Left ventricle myocardium superior (tissue), 1 donor: ENCODE data around the gene PRSS8. TPM values are rescaled to one million over a fixed set of nuclear protein-coding genes. Genes with fewer than 3 reads are reported as not detected.

Experiments
- ATAC-seq: fragments of 200-7000 bp; cut with Tn5 transposase; one replicate; pipeline ENCODE4 v1.9.1; 2020; ENCODE audit warnings: mild to moderate bottlenecking, moderate library complexity
- DNase-seq: peaks from one replicate; pipeline ENCODE4 v3.0.0-alpha.2; 2020
- intact Hi-C: fragments of 100-400 bp; cut with micrococcal nuclease; formaldehyde crosslinking; loops from one replicate; pipeline ENCODE4 v1.11.0; 2022
- total RNA-seq: library from RNA; stranded (reverse); fragmentation: NEBNext Ultra II Directional; extraction: Animal tissue kit (Norgen Biotek cat#: 25700); gene quantifications from one replicate; pipeline ENCODE4 v1.2.1, GENCODE V29; 2021
- donor health status: DM: no; HTN: yes; CAD: no; lungs with severe emphysema.

PRSS8 gene
- total RNA-seq, 1 donor from 2014 or later = not detected

GRCh38 chr16:31131416-31131815 is 4.1 kb downstream of the PRSS8 start:
- ATAC-seq = no peak
- no peak for DNase-seq
- intact Hi-C loops = no loop called here

- no peak for ATAC-seq
- intact Hi-C loops = no loop called here
- no peak for DNase-seq
These were observed 4.6 kb downstream of the PRSS8 start for GRCh38 chr16:31130899-31131298.

GRCh38 chr16:31130336-31130891 is 5.1 kb downstream of the PRSS8 start:
- ATAC-seq (no peak), DNase-seq (no peak)
- intact Hi-C loops = no loop called here

GRCh38 chr16:31129568-31130335 is 5.8 kb downstream of the PRSS8 start:
- peak; percentile 81 for DNase-seq
- intact Hi-C loops = no loop called here
- peak; percentile 37 for ATAC-seq

- no peak for DNase-seq
- peak; percentile 70 for ATAC-seq
- intact Hi-C loops = no loop called here
These were observed 6.6 kb downstream of the PRSS8 start for GRCh38 chr16:31128711-31129567.

- intact Hi-C loops = no loop called here
- ATAC-seq = no peak
- DNase-seq = no peak
These were observed 8.3 kb downstream of the PRSS8 start for GRCh38 chr16:31127182-31127581.

GRCh38 chr16:31125844-31126243 is 9.7 kb downstream of the PRSS8 start:
- intact Hi-C loops = no loop called here
- ATAC-seq (no peak), DNase-seq (no peak)

GRCh38 chr16:31120129-31120528 is 15.4 kb downstream of the PRSS8 start:
- ATAC-seq (no peak), DNase-seq (no peak)
- intact Hi-C loops = no loop called here

GRCh38 chr16:31118223-31119155 is 17.0 kb downstream of the PRSS8 start:
- DNase-seq (peak; percentile 26), ATAC-seq (peak; percentile 4)
- intact Hi-C loops = no loop called here

GRCh38 chr16:31117384-31118222 is 17.9 kb downstream of the PRSS8 start, which contains the start of gene KAT8:
KAT8 (plus strand) TSS chr16:31117664; CDS start chr16:31117682, 18 bp downstream.
- ATAC-seq = peak; percentile 96
- intact Hi-C loops = no loop called here
- DNase-seq = peak; percentile 99

GRCh38 chr16:31114468-31114867 is 21.1 kb downstream of the PRSS8 start:
- intact Hi-C loops = no loop called here
- DNase-seq = no peak

GRCh38 chr16:31113121-31114120 is 22.1 kb downstream of the PRSS8 start:
- intact Hi-C loops = no loop called here
- no peak for ATAC-seq
- DNase-seq = no peak

More at GRCh38 chr16:31114468-31114867, 21.1 kb downstream of the PRSS8 start:
- ATAC-seq = no peak

- intact Hi-C loops = no loop called here
- peak; percentile 43 for ATAC-seq
These were observed 22.8 kb downstream of the PRSS8 start for GRCh38 chr16:31112711-31113110.

GRCh38 chr16:31111881-31112466 is 23.6 kb downstream of the PRSS8 start:
- intact Hi-C loops = no loop called here
- no peak for ATAC-seq
- DNase-seq = no peak

More at GRCh38 chr16:31112711-31113110, 22.8 kb downstream of the PRSS8 start:
- DNase-seq = no peak

GRCh38 chr16:31110106-31111034 is 25.2 kb downstream of the PRSS8 start:
- peak; percentile 20 for DNase-seq
- intact Hi-C loops = no loop called here
- ATAC-seq = no peak
